Skeletal muscle satellite cell (primary cell): ENCODE measurements around the gene GCN1. TPM values are rescaled to one million over a fixed set of nuclear protein-coding genes. Genes with fewer than 3 reads are reported as not detected.
A peak's percentile ranks its signal among the peaks of the same experiment; 100 is the strongest.

Experiments used
- H3K27me3 ChIP-seq: 2 replicates; pipeline ENCODE4 v1.7.0; 2013; ENCODE audit warnings: low read length; ENCODE audit not compliant: control insufficient read depth, insufficient read depth
- H3K36me3 ChIP-seq: 2 replicates; pipeline ENCODE4 v1.7.0; 2013; ENCODE audit warnings: mild to moderate bottlenecking, control low read depth, low read length; ENCODE audit not compliant: insufficient read depth
- H3K4me1 ChIP-seq: 2 replicates; pipeline ENCODE4 v1.7.0; 2013; ENCODE audit warnings: low read length; ENCODE audit not compliant: control insufficient read depth, insufficient read depth
- H3K4me2 ChIP-seq: 2 replicates; pipeline ENCODE4 v1.7.0; 2013; ENCODE audit warnings: mild to moderate bottlenecking, low read length
- H3K4me3 ChIP-seq: 2 replicates; pipeline ENCODE4 v1.7.0; 2013; ENCODE audit warnings: low read length
- H3K9ac ChIP-seq: 2 replicates; pipeline ENCODE4 v1.7.0; 2013; ENCODE audit warnings: mild to moderate bottlenecking, low read depth, low read length, moderate library complexity
- H3K9me3 ChIP-seq: replicated peaks from 2 replicates; pipeline ENCODE4 v1.7.0; 2013; ENCODE audit warnings: mild to moderate bottlenecking, control low read depth, low read length
- total RNA-seq: library from RNA; depleted of rRNA; stranded (reverse); fragments of >200 nt; gene quantifications from 2 replicates; pipeline ENCODE4 v1.2.3, GENCODE V29; 2012; rRNA removed

GCN1 gene, protein sequence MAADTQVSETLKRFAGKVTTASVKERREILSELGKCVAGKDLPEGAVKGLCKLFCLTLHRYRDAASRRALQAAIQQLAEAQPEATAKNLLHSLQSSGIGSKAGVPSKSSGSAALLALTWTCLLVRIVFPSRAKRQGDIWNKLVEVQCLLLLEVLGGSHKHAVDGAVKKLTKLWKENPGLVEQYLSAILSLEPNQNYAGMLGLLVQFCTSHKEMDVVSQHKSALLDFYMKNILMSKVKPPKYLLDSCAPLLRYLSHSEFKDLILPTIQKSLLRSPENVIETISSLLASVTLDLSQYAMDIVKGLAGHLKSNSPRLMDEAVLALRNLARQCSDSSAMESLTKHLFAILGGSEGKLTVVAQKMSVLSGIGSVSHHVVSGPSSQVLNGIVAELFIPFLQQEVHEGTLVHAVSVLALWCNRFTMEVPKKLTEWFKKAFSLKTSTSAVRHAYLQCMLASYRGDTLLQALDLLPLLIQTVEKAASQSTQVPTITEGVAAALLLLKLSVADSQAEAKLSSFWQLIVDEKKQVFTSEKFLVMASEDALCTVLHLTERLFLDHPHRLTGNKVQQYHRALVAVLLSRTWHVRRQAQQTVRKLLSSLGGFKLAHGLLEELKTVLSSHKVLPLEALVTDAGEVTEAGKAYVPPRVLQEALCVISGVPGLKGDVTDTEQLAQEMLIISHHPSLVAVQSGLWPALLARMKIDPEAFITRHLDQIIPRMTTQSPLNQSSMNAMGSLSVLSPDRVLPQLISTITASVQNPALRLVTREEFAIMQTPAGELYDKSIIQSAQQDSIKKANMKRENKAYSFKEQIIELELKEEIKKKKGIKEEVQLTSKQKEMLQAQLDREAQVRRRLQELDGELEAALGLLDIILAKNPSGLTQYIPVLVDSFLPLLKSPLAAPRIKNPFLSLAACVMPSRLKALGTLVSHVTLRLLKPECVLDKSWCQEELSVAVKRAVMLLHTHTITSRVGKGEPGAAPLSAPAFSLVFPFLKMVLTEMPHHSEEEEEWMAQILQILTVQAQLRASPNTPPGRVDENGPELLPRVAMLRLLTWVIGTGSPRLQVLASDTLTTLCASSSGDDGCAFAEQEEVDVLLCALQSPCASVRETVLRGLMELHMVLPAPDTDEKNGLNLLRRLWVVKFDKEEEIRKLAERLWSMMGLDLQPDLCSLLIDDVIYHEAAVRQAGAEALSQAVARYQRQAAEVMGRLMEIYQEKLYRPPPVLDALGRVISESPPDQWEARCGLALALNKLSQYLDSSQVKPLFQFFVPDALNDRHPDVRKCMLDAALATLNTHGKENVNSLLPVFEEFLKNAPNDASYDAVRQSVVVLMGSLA (N-terminal part only)
- total RNA-seq, result 117 and 149 TPM in 2 replicates

DNA sequence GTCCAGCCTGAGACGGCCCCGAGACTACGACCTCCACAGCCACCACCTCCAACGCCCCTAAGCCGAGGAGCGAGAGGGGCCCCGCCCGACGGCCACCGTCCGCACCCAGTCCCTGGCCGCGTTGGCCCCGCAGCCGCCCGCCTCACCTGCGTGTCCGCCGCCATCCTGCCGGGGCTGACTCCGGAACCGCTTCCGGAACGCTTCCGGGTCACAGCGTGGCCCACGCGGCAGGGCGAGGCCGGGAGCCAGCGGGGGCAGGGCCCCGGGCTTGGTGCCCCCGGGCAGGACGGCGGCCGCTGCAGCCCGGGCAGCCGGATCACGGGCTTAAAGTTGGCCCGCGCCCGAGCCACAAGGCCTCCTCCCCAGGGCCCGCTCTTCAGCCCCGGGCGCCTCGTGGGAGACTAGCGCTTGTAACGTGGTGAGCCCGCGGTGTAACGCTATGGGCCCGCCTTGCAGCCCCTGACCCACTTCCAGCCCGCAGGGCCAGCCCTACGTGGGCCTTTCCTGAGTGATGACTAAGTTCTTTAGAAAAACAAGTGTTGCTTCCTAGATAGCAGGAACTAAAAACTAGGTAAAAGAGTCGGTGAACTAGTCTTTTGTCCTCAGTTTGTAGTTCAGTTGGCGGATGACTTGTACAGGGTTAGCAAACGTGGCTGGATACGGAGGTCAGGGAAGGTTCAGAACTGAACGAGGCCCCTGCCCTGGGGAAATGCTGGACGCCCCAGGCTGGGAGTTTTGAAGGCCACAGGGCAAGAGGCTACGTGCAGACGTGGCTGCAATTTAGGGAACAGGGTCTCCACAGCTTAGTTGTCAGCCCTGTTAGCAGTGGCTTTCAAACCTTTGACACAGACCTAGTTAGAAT is at the start of gene GCN1:
Gene GCN1, minus strand, starts transcription at position 182 of the 862 bp plus-strand sequence. Its CDS starts 18 bp downstream, at position 164.
- H3K9ac ChIP-seq, result peak within 1 kb of the TSS; percentile 93
- no peaks in the 10 kb centered on the region for H3K27me3 ChIP-seq
- peak within 1 kb of the TSS; percentile 94 for H3K4me2 ChIP-seq
- H3K36me3 ChIP-seq, result peaks cover 48% of the 10 kb centered on the region
- H3K4me1 ChIP-seq, result peaks cover 60% of the 10 kb centered on the region
- H3K9me3 ChIP-seq, result no peaks in the 10 kb centered on the region
- peak within 1 kb of the TSS; percentile 96 for H3K4me3 ChIP-seq

DNA sequence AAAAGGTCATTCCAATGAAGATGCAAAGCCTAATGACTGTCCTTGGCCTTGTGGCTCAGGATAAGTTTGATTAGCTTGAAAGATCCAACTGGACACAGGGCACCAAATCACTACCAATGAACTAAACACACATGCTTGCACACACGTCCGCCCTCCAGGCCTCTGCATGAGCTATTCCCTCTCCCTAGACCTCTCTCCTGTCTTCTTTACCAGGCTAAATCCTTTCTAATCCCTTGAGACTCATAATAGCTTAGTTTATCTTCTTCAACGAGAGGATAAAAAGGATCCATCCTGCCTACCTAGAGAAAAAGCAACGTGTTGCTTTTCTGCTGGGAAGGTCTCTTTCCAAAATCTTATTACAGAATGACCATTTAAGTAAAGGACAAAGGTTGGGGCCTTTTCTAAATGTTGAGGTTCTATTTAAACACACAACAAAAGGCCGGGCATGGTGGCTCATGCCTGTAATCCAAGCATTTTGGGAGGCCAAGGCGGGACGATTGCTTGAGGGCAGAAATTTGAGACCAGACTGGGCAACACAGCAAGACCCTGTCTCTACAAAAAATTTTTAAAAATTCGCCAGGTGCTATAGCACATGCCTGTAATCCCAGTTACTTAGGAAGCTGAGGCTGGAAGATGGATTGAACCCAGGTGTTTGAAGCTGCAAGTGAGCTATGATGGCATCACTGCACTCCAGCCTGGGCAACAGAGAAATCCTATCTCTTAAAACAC is 48.6 kb upstream of the GCN1 start:
- Histone ChIP-seq H3K9me3 (no peaks in the 10 kb centered on the region), H3K36me3 (peaks cover 47% of the 10 kb centered on the region), H3K4me3 (no peak overlapping the region), H3K27me3 (no peaks in the 10 kb centered on the region), H3K4me1 (peaks cover 85% of the 10 kb centered on the region), H3K9ac (no peak overlapping the region), H3K4me2 (no peak overlapping the region)

DNA sequence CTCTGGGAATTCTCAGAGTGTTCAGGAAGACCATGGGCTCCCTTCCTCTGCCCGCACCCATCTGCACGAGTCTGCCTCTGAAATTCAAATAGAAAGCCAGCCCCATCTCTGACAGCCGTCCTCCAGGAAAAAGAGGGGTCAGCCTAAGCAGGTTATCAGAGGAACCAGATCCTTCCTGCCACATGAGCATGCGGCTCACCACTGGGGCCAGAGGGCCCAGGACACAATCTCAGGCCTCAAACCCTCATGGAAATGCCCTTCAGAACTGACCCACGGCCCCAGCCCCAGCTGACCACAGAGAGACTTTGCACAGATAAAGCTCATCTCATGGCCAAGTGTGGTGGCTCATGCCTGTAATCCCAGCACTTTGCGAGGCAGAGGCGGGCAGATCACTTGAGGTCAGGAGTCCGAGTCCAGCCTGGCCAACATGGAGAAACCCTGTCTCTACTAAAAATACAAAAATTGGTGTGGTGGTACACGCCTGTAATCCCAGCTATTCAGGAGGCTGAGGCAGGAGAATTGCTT is 47.8 kb upstream of the GCN1 start:
- peak overlapping the region; percentile 31 for H3K9ac ChIP-seq
- peaks cover 85% of the 10 kb centered on the region for H3K4me1 ChIP-seq
- H3K36me3 ChIP-seq, result peaks cover 46% of the 10 kb centered on the region

DNA sequence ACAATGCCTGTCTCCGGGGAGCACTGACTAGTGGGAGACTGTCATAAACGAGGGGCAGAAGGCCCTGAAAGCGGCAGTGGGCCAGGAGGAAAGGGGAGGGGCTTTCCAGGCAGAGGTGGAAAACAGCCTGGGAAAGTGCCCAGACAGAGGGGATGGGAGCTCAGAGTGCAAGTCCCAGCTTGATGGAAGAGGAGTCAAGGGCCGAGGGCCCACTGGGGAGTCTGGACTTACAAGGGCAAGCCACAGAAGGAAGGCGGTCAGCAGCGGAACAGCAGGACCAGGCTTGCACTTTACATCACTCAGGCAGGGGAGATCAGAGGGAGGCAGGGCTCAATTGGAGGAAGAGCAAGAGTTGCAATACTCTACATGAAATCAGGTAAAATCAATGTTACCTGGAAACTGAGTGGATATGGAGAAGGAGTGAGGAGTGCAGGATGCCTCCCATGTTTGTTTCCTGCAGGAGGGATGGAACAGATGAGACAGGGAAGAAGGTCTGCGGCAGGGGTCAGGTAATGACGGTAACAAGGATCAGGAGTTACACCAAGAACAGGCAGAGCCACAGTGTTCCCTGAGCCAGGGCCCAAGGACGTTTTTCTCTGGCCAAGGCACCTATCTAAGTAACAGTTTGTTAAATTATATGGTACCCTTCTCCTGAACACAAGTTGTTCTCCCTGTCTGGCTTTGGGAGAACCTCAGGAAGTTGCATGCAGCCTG is 47.2 kb upstream of the GCN1 start:
- Histone ChIP-seq H3K9me3 (no peaks in the 10 kb centered on the region), H3K9ac (peak overlapping the region; percentile 31), H3K36me3 (peaks cover 40% of the 10 kb centered on the region), H3K4me2 (peak overlapping the region; percentile 35), H3K4me3 (no peak overlapping the region), H3K27me3 (no peaks in the 10 kb centered on the region), H3K4me1 (peaks cover 85% of the 10 kb centered on the region)

More for the DNA sequence above, 47.8 kb upstream of the GCN1 start:
- Histone ChIP-seq H3K27me3 (no peaks in the 10 kb centered on the region), H3K4me3 (no peak overlapping the region), H3K4me2 (peak overlapping the region; percentile 35), H3K9me3 (no peaks in the 10 kb centered on the region)

DNA sequence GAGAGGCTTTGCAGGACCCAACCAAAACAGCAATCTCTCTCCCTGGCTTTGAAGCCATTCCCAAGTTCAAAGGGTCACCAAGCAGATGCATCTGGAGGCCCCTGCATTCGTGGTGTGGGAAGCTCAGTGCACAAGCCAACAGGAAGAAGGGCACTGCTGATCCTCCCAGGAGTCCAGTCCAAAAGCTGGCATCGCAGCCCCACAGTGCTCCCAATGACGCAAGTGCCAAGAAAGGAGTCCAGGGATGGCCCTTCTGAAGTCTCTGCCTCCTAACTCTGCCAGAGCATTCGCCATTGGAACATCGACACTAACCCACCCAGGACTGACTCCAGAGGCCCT is 45.9 kb upstream of the GCN1 start:
- no peak overlapping the region for H3K4me2 ChIP-seq
- H3K36me3 ChIP-seq, result peaks cover 46% of the 10 kb centered on the region
- no peaks in the 10 kb centered on the region for H3K9me3 ChIP-seq
- peaks cover 90% of the 10 kb centered on the region for H3K4me1 ChIP-seq
- peak overlapping the region; percentile 13 for H3K9ac ChIP-seq
- no peak overlapping the region for H3K4me3 ChIP-seq
- no peaks in the 10 kb centered on the region for H3K27me3 ChIP-seq

DNA sequence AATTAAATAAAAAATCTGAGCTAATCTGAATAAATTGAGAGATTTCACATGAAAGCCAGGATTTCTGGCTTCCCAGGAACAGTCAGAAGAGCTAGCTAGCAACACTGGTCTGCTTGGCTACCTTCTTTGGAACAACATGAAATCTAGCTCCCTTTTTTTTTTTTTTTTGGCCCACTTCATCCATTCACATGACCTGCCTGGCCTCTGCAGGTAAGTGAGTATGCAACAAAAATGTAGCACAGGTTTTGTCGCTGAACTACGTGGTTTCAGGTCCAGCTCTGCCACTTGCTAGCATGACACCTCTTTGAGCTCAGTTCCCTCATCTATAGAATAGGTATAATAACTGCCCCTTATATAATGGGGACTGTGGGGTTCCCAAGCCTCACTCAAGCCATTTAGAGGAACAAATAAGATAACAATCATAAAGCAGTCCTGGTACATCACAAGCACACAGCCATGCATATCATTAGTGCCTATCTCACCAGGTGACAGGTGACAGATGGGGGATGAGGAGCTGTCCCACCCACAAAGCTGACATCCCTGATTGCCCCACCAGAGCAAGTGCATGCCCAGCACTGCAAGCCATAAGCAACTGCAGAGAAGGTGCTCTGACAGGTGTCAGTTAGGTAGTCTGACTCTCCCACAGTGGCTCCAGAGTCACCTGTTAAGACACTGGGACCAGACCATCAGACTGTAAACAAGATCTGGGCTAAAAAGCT is 45.4 kb upstream of the GCN1 start:
- no peak overlapping the region for H3K9ac ChIP-seq
- H3K36me3 ChIP-seq, result peaks cover 46% of the 10 kb centered on the region
- no peaks in the 10 kb centered on the region for H3K9me3 ChIP-seq
- no peak overlapping the region for H3K4me2 ChIP-seq
- H3K4me3 ChIP-seq, result no peak overlapping the region
- H3K4me1 ChIP-seq, result peaks cover 91% of the 10 kb centered on the region
- no peaks in the 10 kb centered on the region for H3K27me3 ChIP-seq

DNA sequence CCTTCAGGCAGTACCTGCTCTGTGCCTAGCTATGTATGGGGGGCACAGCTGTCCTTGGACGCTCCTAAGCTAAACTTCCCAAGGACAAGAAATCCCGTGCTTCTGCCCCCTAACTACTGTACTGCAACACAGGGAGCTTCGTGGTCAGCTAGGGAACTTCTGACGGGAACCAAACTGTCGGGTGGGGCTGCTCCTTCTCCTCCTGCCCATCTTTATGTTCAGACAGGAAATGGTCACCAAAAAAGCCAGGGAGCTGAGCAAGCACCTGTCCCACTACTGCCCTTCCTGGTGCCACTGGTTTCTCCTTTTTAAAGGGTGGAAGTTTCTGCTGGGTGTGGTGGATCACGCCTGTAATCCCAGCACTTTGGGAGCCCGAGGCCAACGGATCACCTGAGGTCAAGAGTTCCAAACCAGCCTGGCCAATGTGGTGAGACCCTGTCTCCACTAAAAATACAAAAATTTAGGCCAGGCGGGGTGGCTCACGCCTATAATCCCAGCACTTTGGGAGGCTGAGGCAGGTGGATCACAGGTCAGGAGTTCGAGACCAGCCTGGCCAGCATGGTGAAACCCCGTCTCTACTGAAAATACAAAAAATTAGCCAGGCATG is 44.4 kb upstream of the GCN1 start:
- no peaks in the 10 kb centered on the region for H3K9me3 ChIP-seq
- H3K9ac ChIP-seq, result peak overlapping the region; percentile 80
- H3K27me3 ChIP-seq, result no peaks in the 10 kb centered on the region
- H3K4me3 ChIP-seq, result peak overlapping the region; percentile 40
- H3K4me1 ChIP-seq, result peaks cover 93% of the 10 kb centered on the region
- H3K4me2 ChIP-seq, result peak overlapping the region; percentile 71
- H3K36me3 ChIP-seq, result peaks cover 44% of the 10 kb centered on the region

DNA sequence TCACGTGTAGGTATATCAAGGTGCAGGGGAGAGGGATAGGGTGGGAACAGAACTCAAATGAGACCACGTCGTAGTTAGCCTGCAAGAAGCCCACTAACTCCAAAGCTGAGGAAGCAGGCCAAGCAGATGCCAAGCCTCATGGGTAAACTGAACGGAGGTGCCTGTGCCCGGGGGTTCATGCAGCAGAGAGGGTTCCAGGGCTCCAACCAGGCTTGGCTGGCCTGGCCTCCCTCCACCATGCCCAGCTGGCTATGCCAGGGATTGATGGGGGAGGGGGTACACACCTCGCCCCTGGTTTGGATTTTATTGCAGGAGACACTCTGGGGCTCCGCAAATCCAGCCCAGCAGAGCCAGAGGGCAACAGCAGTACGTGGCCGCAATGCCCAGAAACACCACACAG is 43.7 kb upstream of the GCN1 start:
- Histone ChIP-seq H3K27me3 (no peaks in the 10 kb centered on the region), H3K9me3 (no peaks in the 10 kb centered on the region), H3K4me3 (peak overlapping the region; percentile 40), H3K4me2 (peak overlapping the region; percentile 71), H3K9ac (peak overlapping the region; percentile 80), H3K4me1 (peaks cover 93% of the 10 kb centered on the region), H3K36me3 (peaks cover 41% of the 10 kb centered on the region)
